Keratinocyte (primary cell): ENCODE data around the gene CCDC182. TPM values are rescaled to one million over a fixed set of nuclear protein-coding genes. Genes with fewer than 3 reads are reported as not detected.

Experiments
- DNase-seq: peaks from one replicate; pipeline ENCODE4 v3.0.0-alpha.2; 2011; ENCODE audit warnings: low read depth, missing footprints, low spot score
- FAIRE-seq: peaks from 2 replicates; lab custom pipeline; 2011; peaks lifted over from hg19 to GRCh38; lab: Jason Lieb, UNC
- H2AFZ ChIP-seq: 2 replicates; pipeline ENCODE4 v1.6.0; 2012; ENCODE audit warnings: low read length, control low read depth, inconsistent platforms; ENCODE audit not compliant: control insufficient read depth
- H3K27ac ChIP-seq: 2 replicates; pipeline ENCODE4 v1.5.1; 2011; ENCODE audit warnings: low read length; ENCODE audit not compliant: control insufficient read depth, insufficient read depth
- H3K27me3 ChIP-seq: 3 replicates; pipeline ENCODE4 v1.6.0; 2011; ENCODE audit warnings: low read length; ENCODE audit not compliant: control insufficient read depth, insufficient read depth; ENCODE audit errors: extremely low read depth
- H3K36me3 ChIP-seq, 2 experiments: 2 replicates in 1 of 2; 3 replicates in 1 of 2; pipeline ENCODE4 v1.5.1; 2011; ENCODE audit warnings: low read length in 2 of 2, mild to moderate bottlenecking in 1 of 2; ENCODE audit not compliant: control insufficient read depth in 2 of 2, insufficient read depth in 2 of 2; ENCODE audit errors: extremely low read depth in 1 of 2
- H3K4me1 ChIP-seq: 3 replicates; pipeline ENCODE4 v1.5.1; 2011; ENCODE audit warnings: low read length; ENCODE audit not compliant: control insufficient read depth, insufficient read depth; ENCODE audit errors: extremely low read depth
- H3K4me2 ChIP-seq: 3 replicates; pipeline ENCODE4 v1.6.0; 2011; ENCODE audit warnings: low read depth, low read length; ENCODE audit not compliant: control insufficient read depth, insufficient read depth; ENCODE audit errors: extremely low read depth
- H3K4me3 ChIP-seq, 3 experiments: fragments of 200-600 bp in 1 of 3; sonication (generic) in 1 of 3; 2 replicates in 2 of 3; 3 replicates in 1 of 3; pipeline ENCODE4 v1.5.1; 2011 to 2016; ENCODE audit warnings: low read length in 3 of 3, mild to moderate bottlenecking in 3 of 3, control low read depth in 2 of 3, inconsistent platforms in 1 of 3, low read depth in 1 of 3, mixed read lengths in 1 of 3, mixed run types in 1 of 3, moderate library complexity in 1 of 3; ENCODE audit not compliant: control insufficient read depth in 2 of 3, insufficient read depth in 2 of 3; ENCODE audit errors: extremely low read depth in 1 of 3
- H3K79me2 ChIP-seq: 2 replicates; pipeline ENCODE4 v1.6.0; 2012; ENCODE audit warnings: low read length; ENCODE audit not compliant: control insufficient read depth, insufficient read depth
- H3K9ac ChIP-seq: 3 replicates; pipeline ENCODE4 v1.6.0; 2011; ENCODE audit warnings: low read length; ENCODE audit not compliant: control insufficient read depth, insufficient read depth; ENCODE audit errors: extremely low read depth
- H3K9me1 ChIP-seq: 3 replicates; pipeline ENCODE4 v1.6.0; 2011; ENCODE audit warnings: low read length; ENCODE audit not compliant: control insufficient read depth, insufficient read depth; ENCODE audit errors: extremely low read depth
- H3K9me3 ChIP-seq: 2 replicates; pipeline ENCODE4 v1.5.1; 2012; ENCODE audit warnings: low read depth, low read length; ENCODE audit not compliant: control insufficient read depth
- H4K20me1 ChIP-seq: 3 replicates; pipeline ENCODE4 v1.6.0; 2011; ENCODE audit warnings: low read length; ENCODE audit not compliant: control insufficient read depth, insufficient read depth; ENCODE audit errors: extremely low read depth
- CTCF ChIP-seq, 3 experiments: IDR thresholded peaks in 1 of 3; conservative IDR thresholded peaks in 1 of 3; optimal IDR thresholded peaks in 1 of 3; 2 replicates in 2 of 3; 3 replicates in 1 of 3; pipeline versions ENCODE3 to v1.5.1; 2011; ENCODE audit warnings: low read length in 3 of 3, mild to moderate bottlenecking in 3 of 3, moderate library complexity in 2 of 3, control low read depth in 1 of 3, inconsistent platforms in 1 of 3; ENCODE audit not compliant: insufficient read depth in 2 of 3; ENCODE audit errors: extremely low read depth in 1 of 3
- EZH2 ChIP-seq: IDR thresholded peaks from one replicate; pipeline ENCODE4 v1.6.1; 2012; ENCODE audit warnings: inconsistent platforms, mild to moderate bottlenecking, low read length, moderate library complexity
- dilution Hi-C: fragments of 300-500 bp; cut with MboI; formaldehyde crosslinking; loops from one replicate; pipeline ENCODE4 v1.7.0; 2020; ENCODE audit warnings: low sequenced_read_pairs; ENCODE audit not compliant: extremely low pct_ligation_motif_present
- polyA plus RNA-seq, 5 experiments: library from polyadenylated mRNA; depleted of rRNA in 3 of 5; stranded (reverse) in 3 of 5; stranded (forward) in 1 of 5; unstranded in 1 of 5; fragments of >200 nt; gene quantifications; 1 replicate in 1 of 5; 2 replicates in 3 of 5; 3 replicates in 1 of 5; pipeline versions ENCODE4 v1.2.1 to v1.2.3, GENCODE V29; 2011 to 2012; ENCODE audit warnings: missing spikeins in 2 of 5, low read depth in 1 of 5, low replicate concordance in 1 of 5

CCDC182 gene
- polyA plus RNA-seq, 1 donor (not counting 4 experiments of a cell fraction or from before 2014, with no cell fraction given): not detected

- H3K9ac ChIP-seq: no peak overlapping the region
- no peak for FAIRE-seq
- H3K36me3 ChIP-seq: no peaks in the 10 kb centered on the region
- H2AFZ ChIP-seq: no peak overlapping the region
- no peak for TF ChIP-seq CTCF (optimal IDR thresholded peaks at IDR 0.05 in 1 of 3, IDR thresholded peaks at IDR 0.05 in 1 of 3, conservative IDR thresholded peaks at IDR 0.05 in 1 of 3; ENCODE audit: extremely low read depth in 1 of 3, insufficient read depth in 2 of 3, low read length in 3 of 3)
- TF ChIP-seq EZH2: no peak
- H3K27ac ChIP-seq: no peak overlapping the region
- H3K4me2 ChIP-seq: no peak overlapping the region
- no peaks in the 10 kb centered on the region for H3K9me1 ChIP-seq
- dilution Hi-C loops: no loop called here
- no peaks in the 10 kb centered on the region for H3K4me1 ChIP-seq
- H3K27me3 ChIP-seq: peaks cover 10% of the 10 kb centered on the region
- H4K20me1 ChIP-seq: no peaks in the 10 kb centered on the region
- no peak overlapping the region for H3K4me3 ChIP-seq
- DNase-seq: no peak
- H3K9me3 ChIP-seq: no peaks in the 10 kb centered on the region
- H3K79me2 ChIP-seq: no peaks in the 10 kb centered on the region
These were observed 45.3 kb downstream of the CCDC182 start for GRCh38 chr17:57699751-57700219.

GRCh38 chr17:57697891-57698711, 47.0 kb downstream of the CCDC182 start:
- Histone ChIP-seq H3K4me2 (no peak overlapping the region), H3K79me2 (no peaks in the 10 kb centered on the region), H4K20me1 (no peaks in the 10 kb centered on the region), H3K27ac (no peak overlapping the region), H3K9ac (no peak overlapping the region), H3K4me3 (no peak overlapping the region), H2AFZ (no peak overlapping the region), H3K9me3 (no peaks in the 10 kb centered on the region), H3K27me3 (peaks cover 10% of the 10 kb centered on the region), H3K9me1 (no peaks in the 10 kb centered on the region), H3K4me1 (no peaks in the 10 kb centered on the region), H3K36me3 (no peaks in the 10 kb centered on the region)
- TF ChIP-seq EZH2 (no peak), CTCF (optimal IDR thresholded peaks at IDR 0.05 in 1 of 3, IDR thresholded peaks at IDR 0.05 in 1 of 3, conservative IDR thresholded peaks at IDR 0.05 in 1 of 3; ENCODE audit: extremely low read depth in 1 of 3, insufficient read depth in 2 of 3, low read length in 3 of 3) (no peak)
- no peak for DNase-seq
- no peak for FAIRE-seq
- dilution Hi-C loops: no loop called here
